ENCODE measurements around the gene TARS3. TPM values are rescaled to one million over a fixed set of nuclear protein-coding genes. Genes with fewer than 3 reads are reported as not detected.
A peak's percentile ranks its signal among the peaks of the same experiment; 100 is the strongest.

TARS3 gene
- total RNA-seq, 1 experiment from 2014 or later: 14.1 TPM

- WGBS (ENCODE audit: extremely low coverage, insufficient read length, low lambda C conversion rate): no CpG with 5 or more reads among the region's 6 CpGs
- H3T11ph ChIP-seq (ENCODE audit: low read length): no peak overlapping the region
- H4K5ac ChIP-seq (ENCODE audit: insufficient read length, low read depth, low read length): no peak overlapping the region
- no peak overlapping the region for H2BK20ac ChIP-seq (ENCODE audit: low read depth, low read length, poor library complexity, severe bottlenecking)
- TF ChIP-seq CTCF (conservative IDR thresholded peaks at IDR 0.05): no peak
- H2AK5ac ChIP-seq (ENCODE audit: insufficient read length, low read length): no peak overlapping the region
- no peak overlapping the region for H2BK15ac ChIP-seq (ENCODE audit: low read depth, low read length)
- peak overlapping the region; percentile 43 for H4K8ac ChIP-seq (replicated peaks; ENCODE audit: insufficient read length, low read depth, low read length)
- no peaks in the 10 kb centered on the region for H3K79me1 ChIP-seq (ENCODE audit: insufficient read depth, low read depth, low read length, poor library complexity, severe bottlenecking)
- H3K4me1 ChIP-seq (ENCODE audit: insufficient read depth, low read length): no peaks in the 10 kb centered on the region
- no peak overlapping the region for H3K4ac ChIP-seq (ENCODE audit: low read depth, low read length)
- H2BK5ac ChIP-seq (ENCODE audit: insufficient read length, low read length): no peak overlapping the region
- H3K79me2 ChIP-seq (ENCODE audit: insufficient read depth, low read length): no peaks in the 10 kb centered on the region
- no peak overlapping the region for H3K14ac ChIP-seq (ENCODE audit: insufficient read depth, low read length)
- H3K23me2 ChIP-seq (ENCODE audit: insufficient read length, low read depth, low read length, poor library complexity, severe bottlenecking): no peaks in the 10 kb centered on the region
- Mint-ChIP-seq H3K4me3 (no peak overlapping the region), H3K27me3 (ENCODE audit: low read depth) (no peaks in the 10 kb centered on the region), H3K36me3 (ENCODE audit: insufficient read depth in 1 of 3, low read depth in 3 of 3) (peaks cover 7 to 25% (median 19%) of the 10 kb centered on the region in 3 experiments), H3K9me3 (no peaks in the 10 kb centered on the region), H3K27ac (no peak overlapping the region), H3K4me1 (peaks cover 9 to 10% of the 10 kb centered on the region in 2 experiments)
- no peak overlapping the region for H3K23ac ChIP-seq (ENCODE audit: insufficient read length, low read depth, low read length)
- no peaks in the 10 kb centered on the region for H3K27me3 ChIP-seq (ENCODE audit: insufficient read depth, low read length)
- H2BK120ac ChIP-seq (ENCODE audit: low read depth, low read length, poor library complexity, severe bottlenecking): no peak overlapping the region
- H3K9me3 ChIP-seq (ENCODE audit: control insufficient read depth, low read depth, low read length): no peaks in the 10 kb centered on the region
- no peak overlapping the region for H2AFZ ChIP-seq (ENCODE audit: low read length)
- no peak overlapping the region for H3K9ac ChIP-seq (ENCODE audit: extremely low read depth, insufficient read length, low read length)
- H4K20me1 ChIP-seq (ENCODE audit: control insufficient read depth, insufficient read depth, insufficient read length): no peaks in the 10 kb centered on the region
- no peak overlapping the region for H3K4me2 ChIP-seq (ENCODE audit: insufficient read depth, insufficient read length, low read length)
- no peak overlapping the region for H3K18ac ChIP-seq (ENCODE audit: insufficient read length, low read depth, low read length)
- H4K91ac ChIP-seq (ENCODE audit: insufficient read length, low read depth, low read length): no peak overlapping the region
- no peak overlapping the region for H3K56ac ChIP-seq (ENCODE audit: insufficient read length, low read depth, low read length)
- no peak overlapping the region for H3K27ac ChIP-seq (ENCODE audit: insufficient read length, low read depth, low read length)
- DNase-seq: no peak
- H2BK12ac ChIP-seq (ENCODE audit: insufficient read length, low read depth, low read length): no peak overlapping the region
Measured at GRCh38 chr15:101689901-101690300, 34.4 kb downstream of the TARS3 start.
